Measurements from ENCODE around the gene SLC9A5.

DNA sequence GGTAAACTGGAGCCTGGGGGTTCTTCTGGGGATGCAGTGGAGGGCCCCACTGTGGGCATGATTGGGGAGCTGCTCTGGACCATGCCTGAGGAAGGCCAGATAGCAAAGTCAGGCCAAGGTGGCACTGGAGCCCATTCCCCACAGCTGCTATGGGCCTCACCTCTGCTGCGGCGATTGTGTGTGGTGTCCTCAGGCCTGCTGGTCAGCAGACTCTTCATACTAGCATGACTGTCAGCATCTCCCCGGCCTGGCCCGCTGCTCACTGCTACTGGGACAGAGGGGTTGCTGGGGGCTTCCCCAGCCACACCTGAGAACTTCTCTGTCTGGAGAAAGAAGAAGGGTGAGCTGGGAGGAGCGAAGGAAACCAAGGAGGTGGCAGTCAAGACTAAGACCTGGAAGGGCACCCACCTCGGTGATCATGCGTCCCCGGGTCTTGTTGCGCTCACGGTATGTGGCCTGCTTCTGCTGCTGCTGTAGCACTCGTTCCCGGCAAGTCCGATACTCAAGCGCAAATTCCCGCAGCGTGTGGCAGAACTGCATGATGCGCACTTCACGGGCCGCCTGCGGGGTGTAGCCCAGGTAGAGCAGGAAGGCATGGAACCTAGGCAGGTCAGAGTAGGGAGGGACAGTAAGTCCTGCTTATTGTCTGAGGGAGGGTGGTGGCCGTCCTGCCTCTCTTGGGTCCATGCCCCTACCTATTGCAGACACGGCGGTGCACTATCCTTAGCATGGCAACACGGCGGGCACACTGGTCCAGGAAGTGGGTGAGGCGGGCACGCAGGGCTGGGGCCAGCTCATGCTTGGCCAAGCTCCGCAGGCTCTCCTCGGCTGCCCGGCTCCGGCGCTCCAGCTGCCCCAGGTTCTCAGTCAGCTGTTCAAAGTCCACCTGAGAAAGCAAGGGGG, 18.6 kb upstream of the SLC9A5 start:
- no peak for TF ChIP-seq POLR2A (IDR thresholded peaks at IDR 0.05)
- TF ChIP-seq, protein P1, sequence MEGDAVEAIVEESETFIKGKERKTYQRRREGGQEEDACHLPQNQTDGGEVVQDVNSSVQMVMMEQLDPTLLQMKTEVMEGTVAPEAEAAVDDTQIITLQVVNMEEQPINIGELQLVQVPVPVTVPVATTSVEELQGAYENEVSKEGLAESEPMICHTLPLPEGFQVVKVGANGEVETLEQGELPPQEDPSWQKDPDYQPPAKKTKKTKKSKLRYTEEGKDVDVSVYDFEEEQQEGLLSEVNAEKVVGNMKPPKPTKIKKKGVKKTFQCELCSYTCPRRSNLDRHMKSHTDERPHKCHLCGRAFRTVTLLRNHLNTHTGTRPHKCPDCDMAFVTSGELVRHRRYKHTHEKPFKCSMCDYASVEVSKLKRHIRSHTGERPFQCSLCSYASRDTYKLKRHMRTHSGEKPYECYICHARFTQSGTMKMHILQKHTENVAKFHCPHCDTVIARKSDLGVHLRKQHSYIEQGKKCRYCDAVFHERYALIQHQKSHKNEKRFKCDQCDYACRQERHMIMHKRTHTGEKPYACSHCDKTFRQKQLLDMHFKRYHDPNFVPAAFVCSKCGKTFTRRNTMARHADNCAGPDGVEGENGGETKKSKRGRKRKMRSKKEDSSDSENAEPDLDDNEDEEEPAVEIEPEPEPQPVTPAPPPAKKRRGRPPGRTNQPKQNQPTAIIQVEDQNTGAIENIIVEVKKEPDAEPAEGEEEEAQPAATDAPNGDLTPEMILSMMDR (IDR thresholded peaks at IDR 0.05), result no peak
- TF ChIP-seq POLR2AphosphoS5 (IDR thresholded peaks at IDR 0.05), result no peak
